Camera-type eye (tissue), 1 donor: ENCODE results near the gene FGF14. TPM values are rescaled to one million over a fixed set of nuclear protein-coding genes. Genes with fewer than 3 reads are reported as not detected.

Experiments used
- total RNA-seq: library from RNA; depleted of rRNA; stranded (reverse); fragments of >200 nt; gene quantifications from one replicate; pipeline ENCODE4 v1.2.3, GENCODE V29; 2014

Gene FGF14
- 16.3 TPM for total RNA-seq

DNA sequence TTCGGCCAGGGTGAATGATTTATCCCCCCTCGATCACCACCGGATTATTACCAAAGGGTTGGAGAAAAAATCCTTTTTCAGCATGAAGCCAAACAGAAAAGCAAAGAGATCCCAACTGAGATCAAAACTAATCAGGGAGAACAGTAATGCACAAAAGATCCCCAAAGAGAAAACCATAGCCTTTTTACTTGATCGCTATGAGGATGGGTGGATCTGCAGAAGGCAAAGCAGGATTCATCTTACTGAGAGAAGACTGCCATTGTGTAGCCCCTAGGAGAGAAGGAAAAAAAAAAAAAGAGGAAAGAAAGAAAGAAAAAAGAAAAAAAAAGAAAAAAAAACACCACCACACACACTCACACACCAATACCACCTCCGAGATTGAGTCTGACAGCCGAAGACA, at the start of gene FGF14:
Gene FGF14 (minus strand): TSS at position 283 of the 400 bp plus-strand sequence.

Other genes starting within 250 kb of the FGF14 start
- 77.5 TPM for gene TPP2, start 194.9 kb upstream of the FGF14 start, total RNA-seq